Natural killer cell treated with Interleukin-12 subunit alpha and Interleukin-12 subunit beta and Interleukin-15 and Interleukin-18, amount 100 ng/mL, for 72 hours (primary cell): Measurements from ENCODE around the gene RGS3. TPM values are rescaled to one million over a fixed set of nuclear protein-coding genes. Genes with fewer than 3 reads are reported as not detected.
"Not testable (repeated sequence)": the region's sequence is repeated elsewhere in the genome, so short reads cannot be mapped to it uniquely, and the experiment has no call there.

Experiments
- ATAC-seq, 2 donors: fragments of 150-1000 bp; cut with Tn5 transposase in 1 of 2; sonication (Bioruptor Pico), chemical (Tn5 transposase) in 1 of 2; 2 replicates each; pipeline ENCODE4 v1.10.0; 2021
- DNase-seq: peaks from one replicate; pipeline ENCODE4 v3.0.0; 2022; ENCODE audit warnings: low spot score
- H3K27ac Mint-ChIP-seq, 2 donors: 1 replicate in 1 of 2; 2 replicates in 1 of 2; pipeline ENCODE4 v1.8.0; 2022; ENCODE audit warnings: mixed read lengths in 2 of 2, mild to moderate bottlenecking in 1 of 2, moderate library complexity in 1 of 2
- H3K27me3 Mint-ChIP-seq, 2 donors: 1 replicate in 1 of 2; 2 replicates in 1 of 2; pipeline ENCODE4 v1.8.0; 2022; ENCODE audit warnings: mixed read lengths in 2 of 2
- H3K36me3 Mint-ChIP-seq: one replicate; pipeline ENCODE4 v1.8.0; 2022; ENCODE audit warnings: mixed read lengths
- H3K4me1 Mint-ChIP-seq, 2 donors: 1 replicate in 1 of 2; 2 replicates in 1 of 2; pipeline ENCODE4 v1.8.0; 2022; ENCODE audit warnings: low read depth in 2 of 2, mixed read lengths in 2 of 2, mild to moderate bottlenecking in 1 of 2
- H3K4me3 Mint-ChIP-seq: one replicate; pipeline ENCODE4 v1.8.0; 2022; ENCODE audit warnings: mixed read lengths
- H3K9me3 Mint-ChIP-seq: 2 replicates; pipeline ENCODE4 v1.8.0; 2022; ENCODE audit warnings: mixed read lengths
- total RNA-seq, 2 donors: library from RNA; stranded (reverse); gene quantifications; one replicate each; pipeline ENCODE4 v1.2.3, GENCODE V29; 2022

The RGS3 gene
- total RNA-seq, 2 donors from 2014 or later, result 71.7 to 144 TPM

GRCh38 chr9:113538131-113538530 is 74.6 kb downstream of the RGS3 start:
- H3K9me3 Mint-ChIP-seq, result no peaks in the 10 kb centered on the region
- DNase-seq (peak; percentile 41), ATAC-seq (no peak)
- no peak overlapping the region for H3K4me3 Mint-ChIP-seq
- H3K36me3 Mint-ChIP-seq, result peaks cover 6% of the 10 kb centered on the region
- H3K4me1 Mint-ChIP-seq, result peaks cover 43 to 69% of the 10 kb centered on the region in 2 donors
- H3K27ac Mint-ChIP-seq, result peak overlapping the region; percentile 70 to 76
- no peaks in the 10 kb centered on the region for H3K27me3 Mint-ChIP-seq

DNA sequence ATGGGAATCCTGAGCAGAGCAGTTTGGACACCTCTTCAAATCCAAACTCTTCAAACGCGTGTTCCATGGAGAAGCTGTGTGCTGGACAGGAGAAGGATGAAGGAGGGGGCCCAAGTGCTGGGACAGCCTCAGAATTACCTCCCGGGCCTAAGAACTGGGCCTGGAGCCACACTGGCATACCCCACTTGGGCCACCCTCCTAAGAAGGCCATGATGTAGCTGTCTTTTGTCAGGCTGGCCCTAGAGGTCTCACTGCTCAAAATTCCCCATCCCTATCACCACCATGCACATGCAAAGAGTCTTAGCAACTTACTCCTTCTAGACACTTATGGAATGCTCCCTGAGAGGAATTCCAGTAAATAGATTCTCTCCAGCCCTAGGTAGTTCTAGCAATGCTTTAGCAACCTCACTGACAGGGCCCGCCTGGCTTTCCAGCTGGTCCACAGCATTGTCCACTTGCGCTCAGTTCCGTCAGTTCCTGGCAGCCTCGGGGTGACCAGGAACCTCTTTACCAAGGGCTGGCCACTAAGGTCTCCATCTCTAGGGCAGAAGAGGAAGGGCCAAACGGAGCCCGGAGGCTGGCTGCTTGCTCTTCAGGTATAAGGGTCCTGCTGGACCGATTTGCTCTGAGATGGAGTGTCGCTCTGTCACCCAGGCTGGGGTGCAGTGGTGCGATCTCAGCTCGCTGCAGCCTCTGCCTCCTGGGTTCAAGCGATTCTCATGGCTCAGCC is 75.3 kb downstream of the RGS3 start:
- Mint-ChIP-seq H3K9me3 (no peaks in the 10 kb centered on the region), H3K4me1 (peaks cover 45 to 70% of the 10 kb centered on the region in 2 donors), H3K27me3 (no peaks in the 10 kb centered on the region), H3K27ac (peak overlapping the region; percentile 25 to 37), H3K4me3 (no peak overlapping the region), H3K36me3 (peaks cover 6% of the 10 kb centered on the region)
- ATAC-seq (no peak), DNase-seq (peak; percentile 40)

GRCh38 chr9:113540466-113540865 is 76.9 kb downstream of the RGS3 start:
- peaks cover 55 to 76% of the 10 kb centered on the region in 2 donors for H3K4me1 Mint-ChIP-seq
- no peaks in the 10 kb centered on the region for H3K27me3 Mint-ChIP-seq
- no peak overlapping the region for H3K4me3 Mint-ChIP-seq
- peaks cover 6% of the 10 kb centered on the region for H3K36me3 Mint-ChIP-seq
- DNase-seq (no peak), ATAC-seq (no peak)
- H3K27ac Mint-ChIP-seq, result peak overlapping the region; percentile 25 to 44
- no peaks in the 10 kb centered on the region for H3K9me3 Mint-ChIP-seq

DNA sequence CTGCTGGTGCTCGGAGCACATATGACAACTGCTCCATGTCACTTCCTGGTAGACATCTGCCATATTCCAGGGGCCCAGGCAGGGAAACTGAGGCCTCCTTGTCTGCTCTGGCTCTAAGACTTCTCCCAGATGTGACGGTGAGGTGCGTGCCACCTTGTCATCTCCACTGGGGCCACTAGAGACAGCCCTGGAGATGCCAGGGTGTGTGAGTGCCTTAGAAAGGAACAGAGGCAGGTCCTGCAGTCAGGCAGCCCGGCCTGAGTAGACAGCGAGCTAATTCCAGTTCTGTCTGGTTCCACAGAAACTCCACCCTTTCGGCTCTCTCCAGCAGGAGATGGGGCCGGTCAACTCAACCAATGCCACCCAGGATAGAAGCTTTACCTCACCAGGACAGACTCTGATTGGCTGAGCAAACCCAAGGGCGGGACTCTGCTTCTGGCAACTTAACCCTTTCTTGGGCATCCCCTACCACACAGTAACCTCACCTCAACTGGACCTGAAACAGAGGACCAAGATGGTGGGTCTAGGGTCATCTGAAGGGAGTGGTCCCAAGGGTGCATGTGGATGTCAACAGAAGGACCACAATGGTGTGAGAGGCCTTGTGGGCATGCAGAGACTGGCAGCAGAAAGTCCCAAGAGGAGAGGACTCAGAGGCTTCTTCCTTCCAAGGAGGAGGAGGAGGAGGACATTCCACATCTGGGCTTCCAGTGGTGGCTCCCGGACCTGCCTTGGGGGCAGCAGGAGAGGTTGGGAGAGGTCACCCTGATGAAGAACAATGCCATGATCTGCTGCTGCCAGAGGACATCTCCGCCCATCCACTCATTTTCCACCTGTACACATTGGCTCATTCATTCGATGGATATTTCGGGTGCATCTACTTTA is 77.7 kb downstream of the RGS3 start:
- Mint-ChIP-seq H3K4me1 (peaks cover 55 to 75% of the 10 kb centered on the region in 2 donors), H3K9me3 (no peaks in the 10 kb centered on the region), H3K36me3 (peaks cover 6% of the 10 kb centered on the region), H3K4me3 (no peak overlapping the region), H3K27ac (peak overlapping the region; percentile 44 to 65), H3K27me3 (no peaks in the 10 kb centered on the region)
- DNase-seq, result peak; percentile 51
- peak in 1 of 2 donors; percentile 4 for ATAC-seq

DNA sequence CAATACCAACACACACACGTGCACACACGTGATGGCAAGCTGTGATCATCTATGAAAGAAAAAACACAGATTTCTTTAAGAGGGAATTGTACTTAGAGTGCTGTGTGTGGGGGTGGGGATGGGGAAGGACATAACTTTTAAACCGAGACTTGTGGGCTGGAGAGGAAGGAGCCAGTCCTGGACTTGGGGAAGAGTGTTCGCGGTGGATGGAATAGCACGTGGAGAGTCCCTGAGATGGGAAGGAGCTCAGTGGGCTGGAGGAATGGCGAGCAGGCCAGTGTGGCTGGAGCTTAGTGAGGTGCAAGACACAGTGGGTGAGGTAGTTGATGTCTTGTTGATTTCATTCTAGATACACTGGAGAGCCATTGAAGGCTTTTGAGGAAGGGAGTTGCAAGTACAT is 78.5 kb downstream of the RGS3 start:
- no peak overlapping the region for H3K4me3 Mint-ChIP-seq
- H3K9me3 Mint-ChIP-seq, result no peaks in the 10 kb centered on the region
- H3K27ac Mint-ChIP-seq, result peak overlapping the region; percentile 44 to 65
- H3K36me3 Mint-ChIP-seq, result peaks cover 6% of the 10 kb centered on the region
- no peaks in the 10 kb centered on the region for H3K27me3 Mint-ChIP-seq
- no peak for ATAC-seq
- DNase-seq, result peak; percentile 55
- peaks cover 56 to 74% of the 10 kb centered on the region in 2 donors for H3K4me1 Mint-ChIP-seq

GRCh38 chr9:113542741-113543140 is 79.2 kb downstream of the RGS3 start:
- Mint-ChIP-seq H3K9me3 (no peaks in the 10 kb centered on the region), H3K27ac (peak overlapping the region; percentile 44 to 65), H3K4me3 (no peak overlapping the region), H3K27me3 (no peaks in the 10 kb centered on the region), H3K4me1 (peaks cover 56 to 74% of the 10 kb centered on the region in 2 donors), H3K36me3 (peaks cover 6% of the 10 kb centered on the region)
- DNase-seq, result peak; percentile 42
- ATAC-seq, result no peak

- Mint-ChIP-seq H3K9me3 (no peaks in the 10 kb centered on the region), H3K4me1 (peaks cover 63 to 78% of the 10 kb centered on the region in 2 donors), H3K36me3 (peaks cover 6% of the 10 kb centered on the region), H3K27me3 (no peaks in the 10 kb centered on the region), H3K4me3 (no peak overlapping the region), H3K27ac (peak overlapping the region; percentile 44 to 65)
- ATAC-seq, result no peak
- no peak for DNase-seq
Observed at GRCh38 chr9:113543296-113543981, 79.9 kb downstream of the RGS3 start.

DNA sequence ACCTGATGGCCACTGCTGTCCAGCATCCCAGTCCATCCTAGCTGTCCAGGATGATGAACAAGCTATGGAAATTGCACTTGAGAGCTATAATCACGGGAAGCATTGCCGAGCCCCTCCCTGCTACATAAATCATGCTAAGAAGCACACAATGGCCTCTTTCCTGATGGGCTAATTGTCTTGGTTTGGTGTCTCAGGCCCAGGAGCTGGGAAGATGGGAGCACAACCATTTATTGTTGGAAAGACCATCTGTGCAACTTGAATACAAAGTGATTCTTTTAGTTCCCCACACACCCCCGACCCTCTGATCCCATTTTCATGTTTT is 80.4 kb downstream of the RGS3 start:
- peak overlapping the region in 1 of 2 donors; percentile 95 for H3K27ac Mint-ChIP-seq

DNA sequence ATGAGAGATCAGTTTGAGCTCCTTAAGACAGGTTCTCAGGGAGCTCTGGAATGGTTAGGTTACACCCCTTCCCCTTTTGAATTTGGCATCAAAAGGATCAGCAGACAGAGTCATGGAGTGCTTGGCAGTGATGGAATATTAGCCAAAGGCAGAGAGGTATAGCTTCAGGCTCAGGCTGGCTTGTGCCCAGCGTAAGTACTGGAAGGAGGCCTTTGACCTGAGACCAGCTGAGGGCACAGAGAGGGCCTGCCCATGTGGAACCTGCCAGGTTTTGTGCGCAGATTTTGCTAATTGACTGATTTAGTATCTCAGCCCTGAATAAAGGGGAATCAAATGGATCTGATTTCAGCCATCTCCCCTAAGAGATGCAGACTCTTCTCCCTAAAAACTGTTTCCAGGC is 81.5 kb downstream of the RGS3 start:
- Mint-ChIP-seq H3K36me3 (peaks cover 6% of the 10 kb centered on the region), H3K4me3 (no peak overlapping the region), H3K4me1 (peaks cover 73 to 77% of the 10 kb centered on the region in 2 donors), H3K27me3 (no peaks in the 10 kb centered on the region), H3K9me3 (no peaks in the 10 kb centered on the region), H3K27ac (peak overlapping the region; percentile 90 to 95)
- DNase-seq (no peak), ATAC-seq (no peak)

More for the DNA sequence above, 80.4 kb downstream of the RGS3 start:
- no peak for DNase-seq
- Mint-ChIP-seq H3K4me3 (no peak overlapping the region), H3K36me3 (peaks cover 6% of the 10 kb centered on the region), H3K4me1 (peaks cover 64 to 75% of the 10 kb centered on the region in 2 donors), H3K27me3 (no peaks in the 10 kb centered on the region), H3K9me3 (no peaks in the 10 kb centered on the region)
- no peak for ATAC-seq

DNA sequence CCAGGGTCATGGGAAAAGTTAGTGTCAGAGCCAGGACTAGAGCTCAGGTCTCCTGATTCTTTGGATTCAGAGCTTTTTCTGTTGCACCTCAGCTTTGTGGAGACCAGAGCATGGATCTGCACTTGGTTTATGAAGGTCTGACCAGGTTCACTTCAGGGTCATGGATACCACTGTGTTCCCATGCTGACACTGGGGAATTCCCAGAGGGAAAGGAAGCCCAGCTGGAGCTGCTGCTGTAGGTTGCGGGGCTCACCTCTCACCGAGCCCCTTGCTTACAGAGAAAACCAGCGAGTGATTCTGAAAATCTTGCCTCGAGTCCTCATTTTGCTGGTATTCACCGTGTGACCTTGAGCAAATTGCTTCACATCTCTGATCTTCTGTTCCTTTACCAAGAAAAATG is 83.0 kb downstream of the RGS3 start:
- DNase-seq (no peak), ATAC-seq (no peak)
- Mint-ChIP-seq H3K4me1 (peaks cover 67 to 68% of the 10 kb centered on the region in 2 donors), H3K36me3 (peaks cover 6% of the 10 kb centered on the region), H3K9me3 (no peaks in the 10 kb centered on the region), H3K4me3 (peak overlapping the region; percentile 70), H3K27me3 (no peaks in the 10 kb centered on the region), H3K27ac (peak overlapping the region; percentile 90 to 95)

DNA sequence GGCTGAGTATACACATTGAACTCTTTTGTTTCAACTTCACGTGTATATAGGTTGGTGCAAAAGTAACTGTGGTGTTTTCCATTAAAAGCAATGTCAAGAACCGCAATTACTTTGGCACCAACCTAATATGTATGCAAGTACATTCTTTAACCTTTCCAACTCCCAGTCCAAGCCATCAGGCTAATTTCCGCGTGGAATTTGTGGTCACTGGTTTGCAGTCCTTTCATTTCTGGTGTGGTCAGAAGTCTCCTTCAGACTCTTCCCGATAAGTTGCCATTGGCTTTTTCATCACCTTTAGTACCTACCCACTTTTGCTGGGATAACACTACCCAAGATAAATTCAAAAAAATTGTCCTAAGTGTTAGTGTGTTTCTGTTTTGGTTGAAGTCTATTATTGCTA is 84.0 kb downstream of the RGS3 start:
- Mint-ChIP-seq H3K4me1 (peaks cover 59% of the 10 kb centered on the region in 2 donors), H3K4me3 (peak overlapping the region; percentile 70), H3K36me3 (no peaks in the 10 kb centered on the region), H3K27ac (peak overlapping the region; percentile 90 to 95), H3K9me3 (no peaks in the 10 kb centered on the region), H3K27me3 (no peaks in the 10 kb centered on the region)
- DNase-seq (peak; percentile 12), ATAC-seq (no peak)

DNA sequence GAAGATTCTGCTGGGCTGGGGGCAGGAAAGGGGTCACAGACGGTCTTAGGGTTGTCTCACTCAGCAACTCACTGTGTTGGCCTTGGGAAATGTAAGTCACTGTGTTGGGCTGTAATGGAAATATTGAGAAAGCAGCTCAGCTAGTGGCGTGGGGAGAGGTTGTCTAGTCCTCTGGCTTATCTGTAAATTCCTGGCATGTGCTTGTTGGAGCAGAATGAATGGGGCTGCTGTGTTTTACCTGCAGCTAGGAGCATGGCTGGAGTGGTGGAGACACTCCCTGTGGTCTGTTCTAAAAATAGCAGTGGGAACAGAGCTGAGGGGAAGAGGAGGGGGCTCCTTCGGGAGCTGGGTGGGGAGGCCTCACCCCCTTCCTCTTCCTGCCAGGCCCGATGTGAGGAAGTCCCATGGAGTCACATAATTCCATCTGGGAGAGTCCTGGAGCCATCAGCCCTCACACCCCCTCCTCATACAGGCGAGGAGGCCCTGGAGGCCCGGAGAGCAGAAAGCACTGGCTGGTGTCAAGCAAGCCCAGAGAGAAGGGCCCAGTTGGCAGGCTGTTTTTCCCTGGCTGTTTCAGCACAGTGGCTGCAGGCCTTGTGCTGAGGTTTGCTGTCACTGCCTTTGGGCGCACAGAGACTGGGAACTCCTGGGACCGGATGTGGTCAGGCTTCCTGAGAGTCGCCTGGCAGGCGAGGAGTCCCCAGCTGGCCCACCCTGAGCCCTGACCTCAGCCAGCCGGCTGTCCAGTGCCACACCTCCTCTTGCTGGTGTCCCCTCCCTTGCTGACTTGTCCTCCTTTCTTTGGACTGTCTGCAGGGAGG is 84.9 kb downstream of the RGS3 start:
- H3K36me3 Mint-ChIP-seq, result no peaks in the 10 kb centered on the region
- peak; percentile 76 for DNase-seq

DNA sequence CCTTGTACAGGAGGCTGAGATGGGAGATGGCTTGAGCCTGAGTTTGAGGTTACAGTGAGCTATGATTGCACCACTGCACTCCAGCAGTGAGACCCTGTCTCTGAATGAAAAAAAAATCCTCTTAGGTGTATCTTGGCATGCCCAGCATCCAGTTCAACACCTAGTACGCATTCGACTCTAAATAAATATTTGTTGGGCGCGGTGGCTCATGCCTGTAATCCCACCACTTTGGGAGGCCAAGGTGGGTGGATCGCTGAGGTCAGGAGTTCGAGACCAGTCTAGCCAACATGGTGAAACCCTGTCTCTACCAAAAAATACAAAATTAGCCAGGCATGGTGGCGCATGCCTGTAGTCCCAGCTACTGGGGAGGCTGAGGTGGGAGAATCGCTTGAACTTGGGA is 86.4 kb downstream of the RGS3 start:
- Mint-ChIP-seq H3K4me1 (peaks cover 46 to 49% of the 10 kb centered on the region in 2 donors), H3K27ac (peak overlapping the region; percentile 90 to 95)
- H3K36me3 Mint-ChIP-seq, H3K9me3 Mint-ChIP-seq, H3K27me3 Mint-ChIP-seq, H3K4me3 Mint-ChIP-seq, DNase-seq, ATAC-seq: not testable (repeated sequence)

More for the DNA sequence above, 84.9 kb downstream of the RGS3 start:
- no peaks in the 10 kb centered on the region for H3K9me3 Mint-ChIP-seq
- no peaks in the 10 kb centered on the region for H3K27me3 Mint-ChIP-seq
- H3K4me1 Mint-ChIP-seq, result peaks cover 50 to 51% of the 10 kb centered on the region in 2 donors
- peak; percentile 76 to 83 for ATAC-seq
- H3K4me3 Mint-ChIP-seq, result peak overlapping the region; percentile 70
- H3K27ac Mint-ChIP-seq, result peak overlapping the region; percentile 90 to 95
